ENCODE data around the gene CEP43.

CEP43 gene

GRCh38 chr6:166987930-166988329, 11.3 kb upstream of the CEP43 start:
- Histone ChIP-seq H3K27ac (no peak overlapping the region), H3K4me3 (no peak overlapping the region), H3K27me3 (no peaks in the 10 kb centered on the region), H3K9me3 (no peaks in the 10 kb centered on the region), H3K4me1 (peaks cover 0 to 3% (median 0%) of the 10 kb centered on the region in 4 donors), H3K36me3 (no peaks in the 10 kb centered on the region)
- intact Hi-C loops (cut with DNase I; ENCODE audit: low total_unique reads) = no loop called here
- DNase-seq = no peak
- TF ChIP-seq, protein P1, sequence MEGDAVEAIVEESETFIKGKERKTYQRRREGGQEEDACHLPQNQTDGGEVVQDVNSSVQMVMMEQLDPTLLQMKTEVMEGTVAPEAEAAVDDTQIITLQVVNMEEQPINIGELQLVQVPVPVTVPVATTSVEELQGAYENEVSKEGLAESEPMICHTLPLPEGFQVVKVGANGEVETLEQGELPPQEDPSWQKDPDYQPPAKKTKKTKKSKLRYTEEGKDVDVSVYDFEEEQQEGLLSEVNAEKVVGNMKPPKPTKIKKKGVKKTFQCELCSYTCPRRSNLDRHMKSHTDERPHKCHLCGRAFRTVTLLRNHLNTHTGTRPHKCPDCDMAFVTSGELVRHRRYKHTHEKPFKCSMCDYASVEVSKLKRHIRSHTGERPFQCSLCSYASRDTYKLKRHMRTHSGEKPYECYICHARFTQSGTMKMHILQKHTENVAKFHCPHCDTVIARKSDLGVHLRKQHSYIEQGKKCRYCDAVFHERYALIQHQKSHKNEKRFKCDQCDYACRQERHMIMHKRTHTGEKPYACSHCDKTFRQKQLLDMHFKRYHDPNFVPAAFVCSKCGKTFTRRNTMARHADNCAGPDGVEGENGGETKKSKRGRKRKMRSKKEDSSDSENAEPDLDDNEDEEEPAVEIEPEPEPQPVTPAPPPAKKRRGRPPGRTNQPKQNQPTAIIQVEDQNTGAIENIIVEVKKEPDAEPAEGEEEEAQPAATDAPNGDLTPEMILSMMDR (IDR thresholded peaks at IDR 0.05) = no peak

GRCh38 chr6:166988674-166989201, 10.5 kb upstream of the CEP43 start:
- intact Hi-C loops (cut with DNase I; ENCODE audit: low total_unique reads) = no loop called here
- H3K36me3 ChIP-seq = no peaks in the 10 kb centered on the region

DNA sequence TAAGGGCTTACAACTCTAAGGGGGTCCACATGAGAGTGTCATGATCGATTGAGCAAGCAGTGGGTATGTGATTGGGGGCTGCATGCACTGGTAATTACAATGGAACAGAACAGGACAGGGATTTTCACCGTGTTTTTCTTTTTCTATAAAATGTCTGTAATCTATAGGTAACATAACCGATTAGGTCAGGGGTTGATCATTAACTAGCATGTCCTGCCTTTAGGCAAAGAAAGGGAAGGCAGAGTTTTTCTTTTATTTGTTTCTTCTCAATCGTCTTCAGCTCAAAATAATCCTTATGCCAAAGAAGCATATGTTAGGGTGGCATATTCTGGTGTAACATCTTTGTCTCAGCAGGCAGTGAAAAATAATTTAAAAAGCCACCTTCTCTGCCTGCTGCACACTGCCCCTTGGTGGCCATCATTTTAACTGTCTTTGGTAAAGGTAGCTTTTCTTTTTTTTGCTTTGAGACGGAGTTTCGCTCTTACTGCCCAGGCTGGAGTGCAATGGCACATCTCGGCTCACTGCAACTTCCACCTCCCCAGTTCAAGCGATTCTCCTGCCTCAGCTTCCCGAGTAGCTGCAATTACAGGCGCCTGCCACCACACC, 9.7 kb upstream of the CEP43 start:
- Histone ChIP-seq H3K4me1 (peaks cover 0 to 3% (median 0%) of the 10 kb centered on the region in 4 donors), H3K27ac (no peak overlapping the region), H3K36me3 (no peaks in the 10 kb centered on the region), H3K27me3 (no peaks in the 10 kb centered on the region), H3K4me3 (no peak overlapping the region), H3K9me3 (no peaks in the 10 kb centered on the region)
- DNase-seq = no peak
- intact Hi-C loops (cut with DNase I; ENCODE audit: low total_unique reads) = loop anchor here (10.0 kb wide), 1 partner anchor 215 kb away; no protein-coding TSS in a partner anchor
- TF ChIP-seq, protein P1 (IDR thresholded peaks at IDR 0.05) = peak in 1 of 2 experiments; percentile 31

More at GRCh38 chr6:166988674-166989201, 10.5 kb upstream of the CEP43 start:
- Histone ChIP-seq H3K27ac (no peak overlapping the region), H3K4me3 (no peak overlapping the region), H3K4me1 (peaks cover 0 to 3% (median 0%) of the 10 kb centered on the region in 4 donors), H3K27me3 (no peaks in the 10 kb centered on the region), H3K9me3 (no peaks in the 10 kb centered on the region)
- TF ChIP-seq, protein P1 (IDR thresholded peaks at IDR 0.05) = no peak
- no peak for DNase-seq

DNA sequence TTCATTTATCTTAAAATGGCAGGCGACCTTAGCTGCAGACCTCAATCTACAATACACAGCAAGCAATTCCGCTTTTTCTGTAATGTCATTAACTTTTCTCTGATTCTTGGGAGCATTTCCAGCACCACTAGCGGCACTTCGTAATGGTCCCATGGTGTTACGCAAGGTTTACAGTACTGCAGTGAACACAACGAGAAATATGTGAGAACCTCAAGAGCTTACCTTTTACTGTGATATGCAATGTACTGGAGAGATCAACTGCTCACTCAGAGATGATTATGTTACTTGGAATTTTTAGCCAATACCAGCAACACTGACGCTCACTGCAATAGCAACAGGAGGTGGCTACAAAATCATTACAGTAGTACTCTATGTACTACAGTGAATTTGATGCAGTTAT, 2.8 kb upstream of the CEP43 start:
- no peaks in the 10 kb centered on the region for H3K36me3 ChIP-seq
- no peaks in the 10 kb centered on the region for H3K9me3 ChIP-seq
- intact Hi-C loops (cut with DNase I; ENCODE audit: low total_unique reads) = loop anchor here (10.0 kb wide), 1 partner anchor 222 kb away; no protein-coding TSS in a partner anchor
- TF ChIP-seq, protein P1 (IDR thresholded peaks at IDR 0.05) = no peak
- H3K4me1 ChIP-seq = peaks cover 0 to 25% (median 11%) of the 10 kb centered on the region in 4 donors
- H3K27me3 ChIP-seq = no peaks in the 10 kb centered on the region
- no peak overlapping the region for H3K4me3 ChIP-seq
- H3K27ac ChIP-seq = no peak overlapping the region
- no peak for DNase-seq

- TF ChIP-seq, protein P1 (IDR thresholded peaks at IDR 0.05) = no peak
- Histone ChIP-seq H3K4me3 (peak overlapping the region; percentile 73 to 80), H3K27me3 (no peaks in the 10 kb centered on the region), H3K36me3 (no peaks in the 10 kb centered on the region), H3K27ac (no peak overlapping the region), H3K9me3 (no peaks in the 10 kb centered on the region), H3K4me1 (peaks cover 0 to 25% (median 12%) of the 10 kb centered on the region in 4 donors)
- intact Hi-C loops (cut with DNase I; ENCODE audit: low total_unique reads) = loop anchor here (10.0 kb wide), 1 partner anchor 223 kb away; no protein-coding TSS in a partner anchor
- no peak for DNase-seq
These were observed 1.8 kb upstream of the CEP43 start for GRCh38 chr6:166997348-166997747.

Measured in tibial artery (tissue), 4 donors.